Neural cell (in vitro differentiated cells): Measurements from ENCODE around the gene AHNAK. TPM values are rescaled to one million over a fixed set of nuclear protein-coding genes. Genes with fewer than 3 reads are reported as not detected.

Source experiments
- H2AFZ ChIP-seq: fragments of 200-600, 300-800 bp; sonication (generic), shearing (Covaris generic); 2 replicates; pipeline ENCODE4 v1.6.0; 2014; ENCODE audit warnings: low read depth, mild to moderate bottlenecking, antibody characterized with exemption, low read length, moderate library complexity
- H3F3A ChIP-seq: fragments of 200-600 bp; shearing (Covaris generic); 2 replicates; pipeline ENCODE4 v1.6.1; 2016; ENCODE audit warnings: mild to moderate bottlenecking, moderate library complexity, mixed read lengths, antibody characterized with exemption, low read length; ENCODE audit not compliant: insufficient read depth, poor library complexity, severe bottlenecking
- H3K27ac ChIP-seq: fragments of 200-600, 300-800 bp; sonication (generic), shearing (Covaris generic); 2 replicates; pipeline ENCODE4 v1.5.1; 2014; ENCODE audit warnings: mild to moderate bottlenecking, low read length, moderate library complexity
- H3K27me3 ChIP-seq: fragments of 300-800, 200-600 bp; sonication (generic), shearing (Covaris generic); 2 replicates; pipeline ENCODE4 v1.6.0; 2014; ENCODE audit warnings: mild to moderate bottlenecking, low read depth, low read length, moderate library complexity; ENCODE audit not compliant: insufficient read depth
- H3K36me3 ChIP-seq: fragments of 300-800, 200-600 bp; sonication (generic), shearing (Covaris generic); 2 replicates; pipeline ENCODE4 v1.5.1; 2014; ENCODE audit warnings: mild to moderate bottlenecking, antibody characterized with exemption, low read length, moderate library complexity; ENCODE audit not compliant: insufficient read depth
- H3K4me2 ChIP-seq: fragments of 300-800, 200-600 bp; sonication (generic), shearing (Covaris generic); 2 replicates; pipeline ENCODE4 v1.6.0; 2014; ENCODE audit warnings: mild to moderate bottlenecking, low read length
- H3K4me3 ChIP-seq: fragments of 300-800, 200-600 bp; sonication (generic), shearing (Covaris generic); 2 replicates; pipeline ENCODE4 v1.5.1; 2014; ENCODE audit warnings: mild to moderate bottlenecking, low read length, moderate library complexity
- H3K79me2 ChIP-seq: fragments of 200-600 bp; shearing (Covaris generic); replicated peaks from 2 replicates; pipeline ENCODE4 v1.6.0; 2014; ENCODE audit warnings: mild to moderate bottlenecking, low read length, moderate library complexity; ENCODE audit not compliant: insufficient read depth
- H3K9ac ChIP-seq: fragments of 300-800, 200-600 bp; sonication (generic), shearing (Covaris generic); 2 replicates; pipeline ENCODE4 v1.6.1; 2016; ENCODE audit warnings: mild to moderate bottlenecking, low read length, mixed read lengths
- H3K9me2 ChIP-seq: fragments of 200-600 bp; shearing (Covaris generic); 2 replicates; pipeline ENCODE4 v1.6.1; 2016; ENCODE audit warnings: mild to moderate bottlenecking, low read length, mixed read lengths; ENCODE audit not compliant: insufficient read depth
- H3K9me3 ChIP-seq: fragments of 200-600, 300-800 bp; sonication (generic), shearing (Covaris generic); 2 replicates; pipeline ENCODE4 v1.6.1; 2016; ENCODE audit warnings: mild to moderate bottlenecking, mixed run types, low read length, moderate library complexity, mixed read lengths
- H4K20me1 ChIP-seq: fragments of 200-600 bp; shearing (Covaris generic); 2 replicates; pipeline ENCODE4 v1.6.1; 2016; ENCODE audit warnings: mild to moderate bottlenecking, mixed run types; ENCODE audit not compliant: insufficient read depth
- EP300 ChIP-seq: fragments of 450-650 bp; conservative IDR thresholded peaks from 2 replicates; pipeline ENCODE4 v1.6.1; 2014; ENCODE audit warnings: antibody characterized with exemption, mild to moderate bottlenecking, moderate library complexity; ENCODE audit not compliant: poor library complexity, severe bottlenecking
- EZH2 ChIP-seq: fragments of 200-600, 300-800 bp; shearing (Covaris generic), sonication (generic); IDR thresholded peaks from 2 replicates; pipeline ENCODE4 v1.6.1; 2014; ENCODE audit warnings: antibody characterized with exemption, low read length, borderline replicate concordance, mild to moderate bottlenecking; ENCODE audit not compliant: insufficient read depth, poor library complexity, severe bottlenecking
- MXI1 ChIP-seq: fragments of 450-650 bp; conservative IDR thresholded peaks from 2 replicates; pipeline ENCODE4 v1.6.1; 2014; ENCODE audit warnings: antibody characterized with exemption, mild to moderate bottlenecking; ENCODE audit not compliant: poor library complexity, severe bottlenecking
- POLR2AphosphoS5 ChIP-seq: IDR thresholded peaks from 2 replicates; pipeline ENCODE4 v1.6.1; 2012
- RAD21 ChIP-seq: fragments of 450-650 bp; conservative IDR thresholded peaks from 2 replicates; pipeline ENCODE4 v1.6.1; 2014; ENCODE audit warnings: antibody characterized with exemption, mild to moderate bottlenecking, moderate library complexity
- REST ChIP-seq: IDR thresholded peaks from 2 replicates; pipeline ENCODE4 v1.6.1; 2012; ENCODE audit warnings: borderline replicate concordance
- SMC3 ChIP-seq: fragments of 450-650 bp; conservative IDR thresholded peaks from 2 replicates; pipeline ENCODE4 v1.6.1; 2014; ENCODE audit warnings: antibody characterized with exemption, mild to moderate bottlenecking, moderate library complexity; ENCODE audit not compliant: poor library complexity
- TAF1 ChIP-seq: IDR thresholded peaks from 2 replicates; pipeline ENCODE4 v1.6.1; 2012; ENCODE audit warnings: low read depth
- polyA plus RNA-seq: library from polyadenylated mRNA; depleted of rRNA; stranded (reverse); fragments of >200 nt; gene quantifications from 2 replicates; pipeline ENCODE4 v1.2.3, GENCODE V29; 2014
- TF ChIP-seq, protein P1 (sequence below): fragments of 450-650 bp; IDR thresholded peaks from 2 replicates; pipeline ENCODE4 v1.5.1; 2014; ENCODE audit warnings: antibody characterized with exemption, mild to moderate bottlenecking, moderate library complexity; ENCODE audit not compliant: poor library complexity, severe bottlenecking

AHNAK gene
- polyA plus RNA-seq, 1 donor from 2014 or later: 0.11 TPM

DNA sequence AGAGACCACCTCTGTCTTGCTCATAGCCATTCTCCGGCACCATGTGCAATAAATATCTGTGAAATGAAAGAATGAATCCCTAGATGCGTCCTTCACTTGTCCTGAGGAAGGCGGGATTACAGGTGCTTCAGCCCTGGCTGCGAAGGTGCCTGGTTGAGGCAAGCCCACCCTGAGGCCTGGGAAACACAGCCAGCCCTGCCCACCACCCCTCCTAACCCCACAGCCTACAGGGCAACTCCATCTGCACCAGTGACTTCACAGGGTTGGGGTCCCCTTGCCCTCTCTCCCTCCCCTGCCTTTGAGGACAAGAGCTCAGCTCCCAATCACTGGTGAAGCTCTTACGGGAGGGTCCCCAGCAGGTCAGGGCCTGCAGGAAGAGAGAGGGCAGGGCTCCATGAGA lies 145.2 kb downstream of the AHNAK start:
- Histone ChIP-seq H3K36me3 (no peaks in the 10 kb centered on the region), H3K9me2 (no peaks in the 10 kb centered on the region), H3K9me3 (no peaks in the 10 kb centered on the region), H3K9ac (no peak overlapping the region), H4K20me1 (no peaks in the 10 kb centered on the region), H3K27me3 (no peaks in the 10 kb centered on the region), H2AFZ (no peak overlapping the region), H3K79me2 (no peaks in the 10 kb centered on the region), H3K4me2 (no peak overlapping the region), H3K27ac (no peak overlapping the region), H3F3A (no peaks in the 10 kb centered on the region), H3K4me3 (no peak overlapping the region)
- TF ChIP-seq REST (no peak), POLR2AphosphoS5 (no peak), EP300 (no peak), SMC3 (no peak), EZH2 (no peak), MXI1 (no peak), RAD21 (no peak), TAF1 (no peak)
- TF ChIP-seq, protein P1, sequence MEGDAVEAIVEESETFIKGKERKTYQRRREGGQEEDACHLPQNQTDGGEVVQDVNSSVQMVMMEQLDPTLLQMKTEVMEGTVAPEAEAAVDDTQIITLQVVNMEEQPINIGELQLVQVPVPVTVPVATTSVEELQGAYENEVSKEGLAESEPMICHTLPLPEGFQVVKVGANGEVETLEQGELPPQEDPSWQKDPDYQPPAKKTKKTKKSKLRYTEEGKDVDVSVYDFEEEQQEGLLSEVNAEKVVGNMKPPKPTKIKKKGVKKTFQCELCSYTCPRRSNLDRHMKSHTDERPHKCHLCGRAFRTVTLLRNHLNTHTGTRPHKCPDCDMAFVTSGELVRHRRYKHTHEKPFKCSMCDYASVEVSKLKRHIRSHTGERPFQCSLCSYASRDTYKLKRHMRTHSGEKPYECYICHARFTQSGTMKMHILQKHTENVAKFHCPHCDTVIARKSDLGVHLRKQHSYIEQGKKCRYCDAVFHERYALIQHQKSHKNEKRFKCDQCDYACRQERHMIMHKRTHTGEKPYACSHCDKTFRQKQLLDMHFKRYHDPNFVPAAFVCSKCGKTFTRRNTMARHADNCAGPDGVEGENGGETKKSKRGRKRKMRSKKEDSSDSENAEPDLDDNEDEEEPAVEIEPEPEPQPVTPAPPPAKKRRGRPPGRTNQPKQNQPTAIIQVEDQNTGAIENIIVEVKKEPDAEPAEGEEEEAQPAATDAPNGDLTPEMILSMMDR: no peak

DNA sequence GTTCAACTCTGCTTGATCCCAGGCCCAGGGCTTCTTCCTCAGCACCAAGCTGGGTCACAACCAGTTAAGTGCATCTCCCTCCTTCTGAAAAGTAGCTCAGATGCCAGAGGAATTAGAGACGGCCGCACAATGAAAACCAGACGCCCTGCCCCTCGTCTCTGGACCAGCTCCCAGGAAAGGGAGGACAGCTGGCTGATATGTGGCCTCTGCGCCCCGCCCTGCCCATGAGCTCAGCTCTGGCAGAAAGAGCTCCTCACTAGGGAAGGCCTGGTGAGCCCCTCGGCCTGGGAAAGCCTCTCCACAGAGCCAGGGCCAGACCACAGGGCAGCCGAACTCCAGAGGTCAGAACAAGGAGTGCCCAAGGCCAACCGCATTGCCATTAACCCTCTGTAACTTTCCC lies 145.8 kb downstream of the AHNAK start:
- Histone ChIP-seq H3K4me3 (no peak overlapping the region), H3K4me2 (no peak overlapping the region), H3K9me3 (no peaks in the 10 kb centered on the region), H3K27me3 (no peaks in the 10 kb centered on the region), H3K9me2 (no peaks in the 10 kb centered on the region), H2AFZ (no peak overlapping the region), H3K9ac (no peak overlapping the region), H3F3A (no peaks in the 10 kb centered on the region), H3K27ac (no peak overlapping the region), H4K20me1 (no peaks in the 10 kb centered on the region), H3K79me2 (no peaks in the 10 kb centered on the region), H3K36me3 (no peaks in the 10 kb centered on the region)
- no peak for TF ChIP-seq EP300

DNA sequence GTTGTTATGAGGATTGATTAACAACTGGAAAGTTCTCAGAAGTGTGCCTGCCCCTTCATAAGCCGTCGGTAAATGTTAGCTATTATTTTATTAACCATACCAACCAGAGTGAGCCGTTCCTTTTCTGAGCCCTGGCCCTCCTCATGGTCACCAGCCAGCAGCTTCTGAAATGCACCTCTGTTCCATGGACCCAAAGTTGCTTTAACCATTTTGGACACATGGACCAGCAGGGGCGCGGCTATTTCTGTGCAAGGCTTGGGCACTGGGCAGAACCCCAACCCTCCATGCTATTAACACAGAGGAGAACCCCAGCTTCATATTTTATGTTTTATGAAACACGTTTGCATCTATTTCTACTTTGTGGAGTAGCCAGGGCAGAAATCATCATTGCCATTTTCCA lies 146.3 kb downstream of the AHNAK start:
- no peak overlapping the region for H3K9ac ChIP-seq
- no peaks in the 10 kb centered on the region for H3F3A ChIP-seq
- no peak overlapping the region for H2AFZ ChIP-seq
- H3K27ac ChIP-seq: no peak overlapping the region
- no peaks in the 10 kb centered on the region for H4K20me1 ChIP-seq
- H3K4me3 ChIP-seq: no peak overlapping the region
- no peaks in the 10 kb centered on the region for H3K36me3 ChIP-seq
- no peaks in the 10 kb centered on the region for H3K9me2 ChIP-seq
- TF ChIP-seq TAF1 (no peak), SMC3 (no peak), EP300 (no peak), REST (no peak), POLR2AphosphoS5 (no peak), MXI1 (no peak), RAD21 (no peak), EZH2 (no peak)
- TF ChIP-seq, protein P1: no peak
- H3K79me2 ChIP-seq: no peaks in the 10 kb centered on the region
- H3K9me3 ChIP-seq: no peaks in the 10 kb centered on the region
- no peak overlapping the region for H3K4me2 ChIP-seq
- no peaks in the 10 kb centered on the region for H3K27me3 ChIP-seq
